ENCODE measurements around the gene SCGB3A1. TPM values are rescaled to one million over a fixed set of nuclear protein-coding genes. Genes with fewer than 3 reads are reported as not detected.

SCGB3A1 gene
- total and polyA plus RNA-seq, 9 of the 15 experiments (the other 6 are each of a cell fraction or from before 2014, with no cell fraction given), result 0.33 TPM; not detected in 8

DNA sequence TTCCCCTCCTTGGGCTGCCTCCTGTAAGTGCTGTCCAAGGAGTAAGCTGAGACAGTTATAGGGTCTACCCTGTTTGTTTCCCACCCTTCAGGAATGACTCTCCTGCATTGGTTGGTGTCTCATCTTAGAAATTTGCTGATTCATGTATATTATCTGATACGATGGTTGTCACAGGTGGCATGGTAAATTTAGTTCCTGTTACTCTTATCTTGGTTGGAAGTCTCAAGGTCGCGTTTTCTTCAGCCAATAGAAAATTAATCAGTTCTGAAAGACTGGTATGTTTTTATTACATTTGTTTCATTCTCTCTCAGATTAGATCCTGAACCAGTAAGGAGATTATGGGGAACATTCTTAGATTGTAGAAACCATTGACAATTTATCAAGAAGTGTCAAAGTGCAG is 42.7 kb downstream of the SCGB3A1 start (continued):
- TF ChIP-seq BHLHE40 (IDR thresholded peaks at IDR 0.05; ENCODE audit: low read length) (no peak), FOXP1 (CRISPR knock-in tag; IDR thresholded peaks at IDR 0.05) (no peak), EZH2 (IDR thresholded peaks at IDR 0.05; ENCODE audit: borderline replicate concordance, low read depth, low read length) (no peak), ARID2 (IDR thresholded peaks at IDR 0.05) (no peak), NFE2 (IDR thresholded peaks at IDR 0.05; ENCODE audit: low read depth) (peak; percentile 94), BRD9 (IDR thresholded peaks at IDR 0.05; ENCODE audit: low read depth, partially characterized antibody) (no peak), ARID1B (IDR thresholded peaks at IDR 0.05) (peak; percentile 73), FOXM1 (IDR thresholded peaks at IDR 0.05; ENCODE audit: low read depth) (peak; percentile 20; the same call in 1 of the 2 replicates), FOXM1 (CRISPR knock-in tag; IDR thresholded peaks at IDR 0.05; ENCODE audit: low read depth) (no peak), BACH1 (tag; IDR thresholded peaks at IDR 0.05) (peak; percentile 64; the same call in 1 of the 2 replicates), HLTF (IDR thresholded peaks at IDR 0.05) (no peak), CEBPG (CRISPR knock-in tag; IDR thresholded peaks at IDR 0.05) (no peak), CEBPG (tag; conservative IDR thresholded peaks at IDR 0.05 in 1 of 2, IDR thresholded peaks at IDR 0.05 in 1 of 2) (no peak), HBP1 (CRISPR knock-in tag; IDR thresholded peaks at IDR 0.05) (no peak), TCF7 (IDR thresholded peaks at IDR 0.05; ENCODE audit: borderline replicate concordance) (no peak), ZNF398 (CRISPR knock-in tag; IDR thresholded peaks at IDR 0.05) (no peak), HNRNPL (IDR thresholded peaks at IDR 0.05; ENCODE audit: low read depth, low read length) (no peak), SMAD2 (IDR thresholded peaks at IDR 0.05; ENCODE audit: low read depth, low read length) (no peak), PML (IDR thresholded peaks at IDR 0.05; ENCODE audit: low read length) (no peak), ZNF316 (IDR thresholded peaks at IDR 0.05) (peak; percentile 99), MCM7 (IDR thresholded peaks at IDR 0.05) (no peak), NUFIP1 (IDR thresholded peaks at IDR 0.05; ENCODE audit: partially characterized antibody) (no peak), MTA2 (IDR thresholded peaks at IDR 0.05; ENCODE audit: low read depth) (0 out of 2 replicates have a peak, but pooled peaks have one; percentile 27)
- TF ChIP-seq, protein P1, sequence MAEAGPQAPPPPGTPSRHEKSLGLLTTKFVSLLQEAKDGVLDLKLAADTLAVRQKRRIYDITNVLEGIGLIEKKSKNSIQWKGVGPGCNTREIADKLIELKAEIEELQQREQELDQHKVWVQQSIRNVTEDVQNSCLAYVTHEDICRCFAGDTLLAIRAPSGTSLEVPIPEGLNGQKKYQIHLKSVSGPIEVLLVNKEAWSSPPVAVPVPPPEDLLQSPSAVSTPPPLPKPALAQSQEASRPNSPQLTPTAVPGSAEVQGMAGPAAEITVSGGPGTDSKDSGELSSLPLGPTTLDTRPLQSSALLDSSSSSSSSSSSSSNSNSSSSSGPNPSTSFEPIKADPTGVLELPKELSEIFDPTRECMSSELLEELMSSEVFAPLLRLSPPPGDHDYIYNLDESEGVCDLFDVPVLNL (CRISPR knock-in tag; IDR thresholded peaks at IDR 0.05; ENCODE audit: low read depth), result no peak
- TF ChIP-seq, protein P2, sequence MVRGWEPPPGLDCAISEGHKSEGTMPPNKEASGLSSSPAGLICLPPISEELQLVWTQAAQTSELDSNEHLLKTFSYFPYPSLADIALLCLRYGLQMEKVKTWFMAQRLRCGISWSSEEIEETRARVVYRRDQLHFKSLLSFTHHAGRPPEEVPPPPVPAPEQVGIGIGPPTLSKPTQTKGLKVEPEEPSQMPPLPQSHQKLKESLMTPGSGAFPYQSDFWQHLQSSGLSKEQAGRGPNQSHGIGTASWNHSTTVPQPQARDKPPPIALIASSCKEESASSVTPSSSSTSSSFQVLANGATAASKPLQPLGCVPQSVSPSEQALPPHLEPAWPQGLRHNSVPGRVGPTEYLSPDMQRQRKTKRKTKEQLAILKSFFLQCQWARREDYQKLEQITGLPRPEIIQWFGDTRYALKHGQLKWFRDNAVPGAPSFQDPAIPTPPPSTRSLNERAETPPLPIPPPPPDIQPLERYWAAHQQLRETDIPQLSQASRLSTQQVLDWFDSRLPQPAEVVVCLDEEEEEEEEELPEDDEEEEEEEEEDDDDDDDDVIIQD (CRISPR knock-in tag; IDR thresholded peaks at IDR 0.05), result no peak
- TF ChIP-seq, protein P3, sequence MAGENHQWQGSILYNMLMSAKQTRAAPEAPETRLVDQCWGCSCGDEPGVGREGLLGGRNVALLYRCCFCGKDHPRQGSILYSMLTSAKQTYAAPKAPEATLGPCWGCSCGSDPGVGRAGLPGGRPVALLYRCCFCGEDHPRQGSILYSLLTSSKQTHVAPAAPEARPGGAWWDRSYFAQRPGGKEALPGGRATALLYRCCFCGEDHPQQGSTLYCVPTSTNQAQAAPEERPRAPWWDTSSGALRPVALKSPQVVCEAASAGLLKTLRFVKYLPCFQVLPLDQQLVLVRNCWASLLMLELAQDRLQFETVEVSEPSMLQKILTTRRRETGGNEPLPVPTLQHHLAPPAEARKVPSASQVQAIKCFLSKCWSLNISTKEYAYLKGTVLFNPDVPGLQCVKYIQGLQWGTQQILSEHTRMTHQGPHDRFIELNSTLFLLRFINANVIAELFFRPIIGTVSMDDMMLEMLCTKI (IDR thresholded peaks at IDR 0.05; ENCODE audit: partially characterized antibody), result no peak
